Measurements from ENCODE around the gene ECM2. TPM values are rescaled to one million over a fixed set of nuclear protein-coding genes. Genes with fewer than 3 reads are reported as not detected.

The ECM2 gene
- total RNA-seq (2014; rRNA removed; shearing (Covaris generic)) = 0.77 and 1.5 TPM in 2 replicates

DNA sequence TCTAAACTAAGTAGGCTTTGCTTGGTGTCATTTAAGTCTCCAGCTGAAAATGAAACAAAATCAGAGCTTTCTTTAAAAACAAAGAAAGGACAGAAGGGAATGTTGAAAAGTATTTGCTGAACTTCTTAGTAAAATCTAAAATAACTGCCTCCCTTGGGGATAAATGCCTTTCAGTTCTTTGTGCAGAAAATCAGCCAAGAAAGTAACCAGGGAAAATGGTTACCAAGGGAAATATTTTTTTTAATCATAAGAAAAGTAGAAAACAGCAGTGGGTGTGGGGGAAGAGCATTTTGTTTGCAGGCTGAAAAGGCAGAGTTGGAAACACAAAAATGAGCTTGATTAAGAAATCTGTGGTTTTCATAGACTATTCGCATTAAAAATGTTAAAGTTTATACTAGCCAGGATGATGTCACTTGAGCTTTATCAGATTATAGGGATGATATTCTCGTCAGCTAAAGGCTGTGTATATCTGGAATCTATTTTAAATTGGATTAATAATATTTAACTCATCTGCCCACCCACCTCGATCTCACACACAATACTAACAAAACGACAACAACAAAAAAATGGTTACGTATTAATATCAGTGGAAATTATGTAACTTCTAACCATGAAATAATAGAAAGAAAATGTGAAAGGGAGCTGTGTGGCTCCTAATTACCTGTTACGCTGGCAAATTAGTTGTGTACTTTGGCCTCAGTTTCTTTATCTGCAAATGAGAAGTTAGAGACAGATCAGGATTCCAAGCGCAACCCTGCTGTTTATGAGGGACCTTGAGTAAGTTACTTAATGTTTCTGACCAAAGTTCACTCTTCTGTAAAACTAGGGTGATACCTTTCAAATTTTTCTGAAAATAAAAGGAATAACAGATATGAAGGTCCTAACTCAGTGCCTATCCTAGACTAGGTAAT is at the start of gene ECM2:
Gene ECM2 (minus strand): TSS at position 51 of the 911 bp plus-strand sequence. CDS start 13,124 bp downstream, outside the sequence.

DNA sequence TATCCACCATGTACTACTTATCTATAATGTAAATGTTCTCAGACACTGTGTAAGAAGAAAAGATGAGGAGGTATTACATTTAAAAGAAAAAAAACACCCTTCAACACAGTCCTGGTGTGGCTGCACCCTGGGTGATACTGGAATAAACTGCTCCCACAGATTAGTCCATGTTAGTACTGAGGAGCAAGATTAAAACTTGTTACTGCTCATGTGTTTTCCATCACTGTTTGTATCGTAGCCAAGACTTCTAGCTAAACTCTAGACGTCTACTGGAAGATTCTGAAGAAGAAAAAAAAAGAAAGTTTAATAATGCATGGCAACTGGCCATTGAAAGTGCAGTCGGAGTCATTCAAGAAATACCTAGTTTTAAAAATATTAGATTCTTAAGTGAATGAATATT is 53.5 kb downstream of the ECM2 start, which contains the start of gene ASPN:
Gene ASPN (minus strand): TSS at position 178 of the 400 bp plus-strand sequence.

Small RNA genes lying within 50 kb of the gene (small RNA-seq; reads per million reads assigned to genes)
- gene AL157827.1 (not detected), gene MIR4670 (not detected)

Other genes starting within 250 kb of the ECM2 start
- gene IARS1, start 242.3 kb downstream of the ECM2 start, total RNA-seq (2014; rRNA removed; shearing (Covaris generic)) = 354 and 367 TPM in 2 replicates
- gene NOL8, start 210.6 kb downstream of the ECM2 start, total RNA-seq (2014; rRNA removed; shearing (Covaris generic)) = 33.2 and 39.0 TPM in 2 replicates
- 14.2 and 15.4 TPM in 2 replicates for gene CENPP, start 210.0 kb downstream of the ECM2 start, total RNA-seq (2014; rRNA removed; shearing (Covaris generic))
- gene OGN, start 131.4 kb downstream of the ECM2 start, total RNA-seq (2014; rRNA removed; shearing (Covaris generic)) = not detected in 2 replicates
- gene OMD, start 111.5 kb downstream of the ECM2 start, total RNA-seq (2014; rRNA removed; shearing (Covaris generic)) = not detected in 2 replicates
- gene ASPN, start 53.5 kb downstream of the ECM2 start, total RNA-seq (2014; rRNA removed; shearing (Covaris generic)) = not detected in 2 replicates
- gene IPPK, start 134.1 kb upstream of the ECM2 start, total RNA-seq (2014; rRNA removed; shearing (Covaris generic)) = 19.1 and 19.8 TPM in 2 replicates
- gene BICD2, start 228.8 kb upstream of the ECM2 start, total RNA-seq (2014; rRNA removed; shearing (Covaris generic)) = 35.0 and 38.9 TPM in 2 replicates

Measured in A375 (cell line).